Measurements from ENCODE around the gene CACNG4.
"Not testable (repeated sequence)": the region's sequence is repeated elsewhere in the genome, so short reads cannot be mapped to it uniquely, and the experiment has no call there.

The CACNG4 gene

GRCh38 chr17:67018471-67019434 lies 54.2 kb downstream of the CACNG4 start:
- DNase-seq (ENCODE audit: low read depth), result no peak

GRCh38 chr17:67019809-67020208 lies 55.3 kb downstream of the CACNG4 start:
- DNase-seq (ENCODE audit: low read depth), result no peak

GRCh38 chr17:67020293-67020766 lies 55.8 kb downstream of the CACNG4 start:
- DNase-seq (ENCODE audit: low read depth), result no peak

- no peak for DNase-seq (ENCODE audit: low read depth)
These were observed 56.7 kb downstream of the CACNG4 start for GRCh38 chr17:67021196-67021595.

- no peak for DNase-seq (ENCODE audit: low read depth)
These were observed 57.4 kb downstream of the CACNG4 start for GRCh38 chr17:67021743-67022450.

GRCh38 chr17:67022451-67022810 lies 57.9 kb downstream of the CACNG4 start:
- no peak for DNase-seq (ENCODE audit: low read depth)

GRCh38 chr17:67024736-67025135 lies 60.2 kb downstream of the CACNG4 start:
- DNase-seq (ENCODE audit: low read depth), result no peak

- no peak for DNase-seq (ENCODE audit: low read depth)
These were observed 60.8 kb downstream of the CACNG4 start for GRCh38 chr17:67025216-67025792.

GRCh38 chr17:67026341-67026740 lies 61.8 kb downstream of the CACNG4 start:
- no peak for DNase-seq (ENCODE audit: low read depth)

- DNase-seq (ENCODE audit: low read depth), result no peak
These were observed 62.6 kb downstream of the CACNG4 start for GRCh38 chr17:67027031-67027628.

GRCh38 chr17:67030641-67031040 lies 66.1 kb downstream of the CACNG4 start:
- DNase-seq (ENCODE audit: low read depth), result no peak

GRCh38 chr17:67032382-67032781 lies 67.9 kb downstream of the CACNG4 start:
- DNase-seq (ENCODE audit: low read depth), result no peak

GRCh38 chr17:67032985-67033384 lies 68.5 kb downstream of the CACNG4 start:
- DNase-seq (ENCODE audit: low read depth), result no peak

- DNase-seq (ENCODE audit: low read depth), result no peak
These were observed 69.1 kb downstream of the CACNG4 start for GRCh38 chr17:67033613-67034012.

GRCh38 chr17:67035131-67036083 lies 70.9 kb downstream of the CACNG4 start:
- DNase-seq (ENCODE audit: low read depth), result no peak

- DNase-seq (ENCODE audit: low read depth), result no peak
These were observed 74.4 kb downstream of the CACNG4 start for GRCh38 chr17:67038861-67039365.

GRCh38 chr17:67040652-67041051 lies 76.1 kb downstream of the CACNG4 start:
- DNase-seq (ENCODE audit: low read depth), result no peak

- DNase-seq (ENCODE audit: low read depth), result not testable (repeated sequence)
These were observed 76.6 kb downstream of the CACNG4 start for GRCh38 chr17:67041119-67041518.

- DNase-seq (ENCODE audit: low read depth), result no peak
These were observed 77.0 kb downstream of the CACNG4 start for GRCh38 chr17:67041531-67041930.

GRCh38 chr17:67041941-67042899 lies 77.7 kb downstream of the CACNG4 start:
- DNase-seq (ENCODE audit: low read depth), result no peak

All from CMK (cell line).